ENCODE results near the gene ARHGAP29. TPM values are rescaled to one million over a fixed set of nuclear protein-coding genes. Genes with fewer than 3 reads are reported as not detected.

Gene ARHGAP29
- total and polyA plus RNA-seq, 4 donors, result 15.3 to 86.0 (median 51.5) TPM

- H3K4me3 ChIP-seq (ENCODE audit: low read depth, low read length), result no peak overlapping the region
- H3K9me3 ChIP-seq (ENCODE audit: control insufficient read depth, insufficient read depth, low read length), result no peaks in the 10 kb centered on the region
- no CpG with 5 or more reads among the region's 9 CpGs for WGBS (ENCODE audit: insufficient coverage)
- H3K36me3 ChIP-seq (ENCODE audit: control insufficient read depth, insufficient read depth, low read length), result no peaks in the 10 kb centered on the region
- no peak overlapping the region for H3K27ac ChIP-seq (ENCODE audit: low read depth, low read length)
- no peaks in the 10 kb centered on the region for H3K4me1 ChIP-seq (ENCODE audit: control insufficient read depth, insufficient read depth, low read length)
- H3K27me3 ChIP-seq (ENCODE audit: control insufficient read depth, insufficient read depth, low read length), result peaks cover 2% of the 10 kb centered on the region
- no peak for DNase-seq (ENCODE audit: low read depth in 4 of 6, low spot score in 6 of 6)
Observed at GRCh38 chr1:94253456-94254017, 16.2 kb upstream of the ARHGAP29 start.

GRCh38 chr1:94250341-94250740, 13.0 kb upstream of the ARHGAP29 start:
- DNase-seq (ENCODE audit: low read depth in 4 of 6, low spot score in 6 of 6), result no peak
- peaks cover 27% of the 10 kb centered on the region for H3K27me3 ChIP-seq (ENCODE audit: control insufficient read depth, insufficient read depth, low read length)
- H3K9me3 ChIP-seq (ENCODE audit: control insufficient read depth, insufficient read depth, low read length), result no peaks in the 10 kb centered on the region
- no peak overlapping the region for H3K4me3 ChIP-seq (ENCODE audit: low read depth, low read length)
- H3K36me3 ChIP-seq (ENCODE audit: control insufficient read depth, insufficient read depth, low read length), result no peaks in the 10 kb centered on the region
- no peak overlapping the region for H3K27ac ChIP-seq (ENCODE audit: low read depth, low read length)
- 88% methylated on average over 2 of the region's 3 CpGs for WGBS (ENCODE audit: insufficient coverage)
- no peaks in the 10 kb centered on the region for H3K4me1 ChIP-seq (ENCODE audit: control insufficient read depth, insufficient read depth, low read length)

- no peak overlapping the region for H3K27ac ChIP-seq (ENCODE audit: low read depth, low read length)
- H3K27me3 ChIP-seq (ENCODE audit: control insufficient read depth, insufficient read depth, low read length), result peaks cover 33% of the 10 kb centered on the region
- WGBS (ENCODE audit: insufficient coverage), result 98% methylated on average over 6 of the region's 11 CpGs
- H3K4me1 ChIP-seq (ENCODE audit: control insufficient read depth, insufficient read depth, low read length), result no peaks in the 10 kb centered on the region
- H3K36me3 ChIP-seq (ENCODE audit: control insufficient read depth, insufficient read depth, low read length), result no peaks in the 10 kb centered on the region
- DNase-seq (ENCODE audit: low read depth in 4 of 6, low spot score in 6 of 6), result no peak
- no peak overlapping the region for H3K4me3 ChIP-seq (ENCODE audit: low read depth, low read length)
- peaks cover 2% of the 10 kb centered on the region for H3K9me3 ChIP-seq (ENCODE audit: control insufficient read depth, insufficient read depth, low read length)
Observed at GRCh38 chr1:94248956-94249688, 11.7 kb upstream of the ARHGAP29 start.

- WGBS (ENCODE audit: insufficient coverage), result under 1% methylated on average over 102 of the region's 103 CpGs
Observed at GRCh38 chr1:94247138-94248094, 10.0 kb upstream of the ARHGAP29 start.

GRCh38 chr1:94246692-94247137, 9.3 kb upstream of the ARHGAP29 start:
- no peak for DNase-seq (ENCODE audit: low read depth in 4 of 6, low spot score in 6 of 6)
- Histone ChIP-seq H3K9me3 (ENCODE audit: control insufficient read depth, insufficient read depth, low read length) (peaks cover 2% of the 10 kb centered on the region), H3K27ac (ENCODE audit: low read depth, low read length) (peak overlapping the region; percentile 58), H3K27me3 (ENCODE audit: control insufficient read depth, insufficient read depth, low read length) (peaks cover 33% of the 10 kb centered on the region), H3K4me3 (ENCODE audit: low read depth, low read length) (peak overlapping the region; percentile 41), H3K36me3 (ENCODE audit: control insufficient read depth, insufficient read depth, low read length) (no peaks in the 10 kb centered on the region), H3K4me1 (ENCODE audit: control insufficient read depth, insufficient read depth, low read length) (no peaks in the 10 kb centered on the region)
- WGBS (ENCODE audit: insufficient coverage), result 8% methylated on average over 5 of the region's 11 CpGs

More at GRCh38 chr1:94247138-94248094, 10.0 kb upstream of the ARHGAP29 start:
- peak in 2 of 6 donors; percentile 51 to 64 for DNase-seq (ENCODE audit: low read depth in 4 of 6, low spot score in 6 of 6)
- peak overlapping the region; percentile 58 for H3K27ac ChIP-seq (ENCODE audit: low read depth, low read length)
- peaks cover 33% of the 10 kb centered on the region for H3K27me3 ChIP-seq (ENCODE audit: control insufficient read depth, insufficient read depth, low read length)
- H3K4me3 ChIP-seq (ENCODE audit: low read depth, low read length), result peak overlapping the region; percentile 41
- H3K36me3 ChIP-seq (ENCODE audit: control insufficient read depth, insufficient read depth, low read length), result no peaks in the 10 kb centered on the region
- peaks cover 2% of the 10 kb centered on the region for H3K9me3 ChIP-seq (ENCODE audit: control insufficient read depth, insufficient read depth, low read length)
- H3K4me1 ChIP-seq (ENCODE audit: control insufficient read depth, insufficient read depth, low read length), result no peaks in the 10 kb centered on the region

GRCh38 chr1:94245747-94246438, 8.5 kb upstream of the ARHGAP29 start:
- Histone ChIP-seq H3K27me3 (ENCODE audit: control insufficient read depth, insufficient read depth, low read length) (peaks cover 31% of the 10 kb centered on the region), H3K4me3 (ENCODE audit: low read depth, low read length) (no peak overlapping the region), H3K36me3 (ENCODE audit: control insufficient read depth, insufficient read depth, low read length) (no peaks in the 10 kb centered on the region), H3K9me3 (ENCODE audit: control insufficient read depth, insufficient read depth, low read length) (peaks cover 2% of the 10 kb centered on the region), H3K4me1 (ENCODE audit: control insufficient read depth, insufficient read depth, low read length) (no peaks in the 10 kb centered on the region), H3K27ac (ENCODE audit: low read depth, low read length) (peak overlapping the region; percentile 58)
- DNase-seq (ENCODE audit: low read depth in 4 of 6, low spot score in 6 of 6), result no peak
- 81% methylated on average over 2 of the region's 5 CpGs for WGBS (ENCODE audit: insufficient coverage)

- Histone ChIP-seq H3K27ac (ENCODE audit: low read depth, low read length) (no peak overlapping the region), H3K27me3 (ENCODE audit: control insufficient read depth, insufficient read depth, low read length) (peaks cover 35% of the 10 kb centered on the region), H3K36me3 (ENCODE audit: control insufficient read depth, insufficient read depth, low read length) (no peaks in the 10 kb centered on the region), H3K9me3 (ENCODE audit: control insufficient read depth, insufficient read depth, low read length) (peaks cover 2% of the 10 kb centered on the region), H3K4me1 (ENCODE audit: control insufficient read depth, insufficient read depth, low read length) (no peaks in the 10 kb centered on the region), H3K4me3 (ENCODE audit: low read depth, low read length) (no peak overlapping the region)
- no peak for DNase-seq (ENCODE audit: low read depth in 4 of 6, low spot score in 6 of 6)
Observed at GRCh38 chr1:94244816-94245215, 7.4 kb upstream of the ARHGAP29 start.

GRCh38 chr1:94243665-94244064, 6.3 kb upstream of the ARHGAP29 start:
- no CpG with 5 or more reads among the region's 2 CpGs for WGBS (ENCODE audit: insufficient coverage)
- Histone ChIP-seq H3K4me3 (ENCODE audit: low read depth, low read length) (no peak overlapping the region), H3K27me3 (ENCODE audit: control insufficient read depth, insufficient read depth, low read length) (peaks cover 44% of the 10 kb centered on the region), H3K9me3 (ENCODE audit: control insufficient read depth, insufficient read depth, low read length) (peaks cover 2% of the 10 kb centered on the region), H3K27ac (ENCODE audit: low read depth, low read length) (no peak overlapping the region), H3K4me1 (ENCODE audit: control insufficient read depth, insufficient read depth, low read length) (no peaks in the 10 kb centered on the region), H3K36me3 (ENCODE audit: control insufficient read depth, insufficient read depth, low read length) (no peaks in the 10 kb centered on the region)
- no peak for DNase-seq (ENCODE audit: low read depth in 4 of 6, low spot score in 6 of 6)

GRCh38 chr1:94240822-94241221, 3.4 kb upstream of the ARHGAP29 start:
- no peaks in the 10 kb centered on the region for H3K36me3 ChIP-seq (ENCODE audit: control insufficient read depth, insufficient read depth, low read length)
- peak in 2 of 6 donors; percentile 68 to 81 for DNase-seq (ENCODE audit: low read depth in 4 of 6, low spot score in 6 of 6)
- peaks cover 2% of the 10 kb centered on the region for H3K9me3 ChIP-seq (ENCODE audit: control insufficient read depth, insufficient read depth, low read length)
- H3K27me3 ChIP-seq (ENCODE audit: control insufficient read depth, insufficient read depth, low read length), result peaks cover 49% of the 10 kb centered on the region
- no peak overlapping the region for H3K27ac ChIP-seq (ENCODE audit: low read depth, low read length)
- H3K4me3 ChIP-seq (ENCODE audit: low read depth, low read length), result no peak overlapping the region
- H3K4me1 ChIP-seq (ENCODE audit: control insufficient read depth, insufficient read depth, low read length), result peaks cover 13% of the 10 kb centered on the region

Data from spinal cord (tissue), 10 donors.